GM21447 (cell line): ENCODE data around the gene SRBD1.

ENCODE experiments used
- ATAC-seq: cut with Tn5 transposase; IDR thresholded peaks from one replicate; pipeline ENCODE4 v1.9.1; 2021; ENCODE audit not compliant: unreplicated experiment

The SRBD1 gene

DNA sequence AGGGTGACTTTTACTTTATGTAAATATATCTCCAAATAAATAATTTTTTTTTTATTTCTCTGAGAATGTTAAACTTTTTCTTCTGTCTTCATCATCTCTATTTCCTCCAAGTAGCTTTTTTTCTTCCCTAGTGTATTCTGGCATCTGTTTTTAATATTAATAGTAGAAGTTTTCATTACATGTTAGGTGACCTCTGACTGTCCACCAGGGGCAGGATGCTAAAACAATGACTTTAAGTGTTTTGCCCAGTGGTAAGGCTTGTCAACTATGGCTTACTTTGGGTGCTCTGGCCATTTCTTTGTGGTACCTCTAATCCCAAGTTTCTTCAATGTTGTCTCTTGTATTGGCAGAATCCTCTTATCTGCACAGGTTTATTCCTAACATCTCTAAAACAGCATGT lies 127.1 kb downstream of the SRBD1 start:
- no peak for ATAC-seq

DNA sequence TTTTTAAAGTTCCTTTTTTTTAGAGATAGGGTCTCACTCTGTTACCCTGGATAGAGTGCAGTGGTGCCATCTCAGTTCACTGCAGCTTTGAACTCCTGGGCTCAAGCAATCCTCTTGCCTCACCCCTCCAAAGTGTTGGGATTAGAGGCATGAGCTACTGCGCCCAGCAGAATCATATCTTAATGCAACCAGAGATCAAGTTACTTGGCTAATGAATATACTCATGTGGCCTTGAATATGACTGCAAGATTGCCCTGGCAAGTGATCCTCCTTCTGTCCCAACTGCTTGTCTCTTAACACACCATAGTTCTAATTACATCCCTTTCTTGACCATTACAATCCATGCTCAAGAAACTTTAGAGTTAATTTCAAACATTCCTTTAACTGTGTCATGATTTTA lies 133.5 kb downstream of the SRBD1 start:
- ATAC-seq = no peak

DNA sequence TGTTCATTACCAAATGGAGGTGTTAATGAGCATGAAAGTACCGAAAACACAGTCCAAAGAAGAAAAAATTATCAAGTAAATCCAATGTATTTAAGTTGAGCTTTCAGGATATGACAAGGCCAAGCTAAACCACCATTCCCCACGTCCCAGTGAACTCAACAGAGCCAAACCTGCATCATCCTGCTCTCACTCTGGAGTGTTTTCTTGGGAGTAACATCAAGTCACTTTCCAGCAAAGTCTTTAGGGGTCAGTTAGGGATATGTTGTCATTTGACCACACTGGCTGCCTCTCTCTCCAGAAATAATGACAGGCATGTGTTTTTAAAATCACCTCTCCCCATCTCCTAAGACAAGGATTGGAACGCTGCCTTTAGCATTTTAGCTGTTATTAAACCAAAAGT lies 140.5 kb downstream of the SRBD1 start:
- no peak for ATAC-seq

DNA sequence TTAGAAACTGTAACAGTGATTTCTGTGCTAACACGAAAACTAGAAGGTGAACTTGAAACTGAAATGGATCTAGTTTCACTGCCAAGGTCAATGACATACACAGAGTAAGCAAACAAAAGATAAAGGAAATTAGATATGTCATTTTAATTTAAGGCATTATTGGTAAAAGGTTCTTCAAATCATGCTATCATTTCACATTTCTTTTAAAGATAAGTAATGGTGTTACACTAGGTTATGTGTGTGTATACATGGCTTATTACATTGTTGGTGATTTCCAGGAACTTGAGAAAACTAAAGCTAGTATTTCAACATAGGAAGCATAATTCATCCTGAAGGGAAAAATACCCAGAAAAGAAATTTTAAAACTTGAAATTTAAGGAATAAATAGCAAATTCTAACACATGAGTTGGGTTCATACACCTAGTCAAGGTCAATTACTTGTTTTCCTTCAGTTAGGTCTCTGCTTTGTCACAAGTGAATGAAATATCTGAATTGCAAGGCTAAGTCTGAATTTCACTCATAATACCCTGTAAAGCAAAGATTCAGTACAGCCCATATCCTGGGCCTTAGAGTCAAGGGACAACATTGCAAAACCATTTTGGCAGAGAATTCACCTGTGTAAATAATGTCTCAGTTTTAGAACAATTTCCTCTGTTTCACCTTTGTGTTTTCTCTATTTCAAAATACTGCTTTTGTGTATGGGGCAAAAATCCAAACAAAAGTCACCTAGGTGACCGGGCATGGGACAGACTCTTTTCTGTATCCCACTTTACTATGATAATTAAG lies 141.6 kb downstream of the SRBD1 start:
- ATAC-seq = no peak

DNA sequence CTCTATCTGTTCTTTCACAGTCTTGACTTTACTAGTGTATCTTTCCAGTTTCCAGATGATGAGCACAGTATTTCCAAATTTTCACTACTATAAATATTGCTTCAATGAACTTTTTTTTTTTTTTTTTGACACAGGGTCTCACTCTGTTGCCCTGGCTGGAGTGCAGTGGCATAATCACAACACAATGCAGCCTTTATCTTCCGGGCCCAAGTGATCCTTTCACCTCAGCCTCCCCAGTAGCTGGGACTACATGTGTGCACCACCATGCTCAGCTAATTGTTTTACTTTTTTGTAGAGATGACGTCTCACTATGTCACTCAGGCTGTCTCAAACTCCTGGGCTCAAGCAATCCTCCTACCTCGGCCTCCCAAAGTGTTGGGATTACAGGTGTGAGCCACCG lies 142.8 kb downstream of the SRBD1 start:
- no peak for ATAC-seq

DNA sequence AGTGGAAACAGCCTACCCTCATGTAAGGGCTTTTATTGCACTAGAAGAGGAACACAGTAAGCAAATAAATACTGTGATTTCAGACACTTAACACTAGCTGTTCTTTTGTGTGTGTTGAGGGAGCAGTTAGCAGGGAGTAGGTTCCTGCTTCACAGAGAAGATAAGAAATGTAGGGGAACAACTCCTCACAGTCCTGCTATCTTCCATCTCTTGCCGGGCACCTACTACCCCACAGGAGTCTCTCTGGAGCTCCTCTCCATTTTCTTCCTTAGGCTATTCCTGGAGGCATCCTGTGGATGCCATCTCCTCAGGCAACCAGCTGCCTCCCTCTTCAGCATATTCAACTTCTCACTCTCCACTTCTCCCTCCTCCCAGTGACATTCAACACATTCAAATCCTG lies 145.0 kb downstream of the SRBD1 start:
- ATAC-seq = no peak

DNA sequence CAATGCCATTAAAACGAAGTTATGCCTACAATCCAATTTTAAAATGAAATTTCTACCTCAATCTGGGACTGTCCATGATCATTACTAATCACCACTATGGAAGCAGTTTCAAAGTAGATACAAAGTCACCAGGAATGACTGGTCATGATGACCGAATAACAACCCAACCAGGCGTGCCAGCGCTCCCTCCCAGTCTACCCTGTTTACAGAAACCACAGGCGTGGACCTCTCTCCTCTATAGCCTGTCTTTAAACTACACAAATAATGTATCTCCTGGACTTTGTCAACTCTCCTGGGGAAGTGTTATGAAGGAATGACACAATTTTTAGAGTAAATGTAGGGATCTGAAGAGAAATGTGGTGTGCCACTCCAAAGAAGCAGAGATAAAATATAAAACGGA lies 150.2 kb downstream of the SRBD1 start:
- ATAC-seq = no peak

DNA sequence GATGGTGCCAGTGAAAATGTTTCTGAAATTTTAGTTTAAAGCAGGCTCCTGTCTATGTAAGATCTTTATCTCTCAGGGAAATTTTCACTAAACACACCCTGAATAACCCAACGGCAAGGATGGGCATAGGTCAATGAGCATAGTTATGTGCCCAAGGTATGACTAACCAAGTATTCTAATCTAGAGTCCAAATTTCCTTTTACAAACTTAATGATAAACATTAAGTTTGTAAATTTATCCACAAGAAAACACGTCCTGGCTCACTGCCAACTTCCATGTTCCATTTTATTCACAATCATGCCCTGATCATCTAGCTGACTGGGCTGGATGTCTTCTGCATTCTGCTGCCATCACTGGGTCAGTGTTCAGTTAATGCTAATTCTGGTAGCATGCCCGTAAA lies 151.2 kb downstream of the SRBD1 start:
- no peak for ATAC-seq

DNA sequence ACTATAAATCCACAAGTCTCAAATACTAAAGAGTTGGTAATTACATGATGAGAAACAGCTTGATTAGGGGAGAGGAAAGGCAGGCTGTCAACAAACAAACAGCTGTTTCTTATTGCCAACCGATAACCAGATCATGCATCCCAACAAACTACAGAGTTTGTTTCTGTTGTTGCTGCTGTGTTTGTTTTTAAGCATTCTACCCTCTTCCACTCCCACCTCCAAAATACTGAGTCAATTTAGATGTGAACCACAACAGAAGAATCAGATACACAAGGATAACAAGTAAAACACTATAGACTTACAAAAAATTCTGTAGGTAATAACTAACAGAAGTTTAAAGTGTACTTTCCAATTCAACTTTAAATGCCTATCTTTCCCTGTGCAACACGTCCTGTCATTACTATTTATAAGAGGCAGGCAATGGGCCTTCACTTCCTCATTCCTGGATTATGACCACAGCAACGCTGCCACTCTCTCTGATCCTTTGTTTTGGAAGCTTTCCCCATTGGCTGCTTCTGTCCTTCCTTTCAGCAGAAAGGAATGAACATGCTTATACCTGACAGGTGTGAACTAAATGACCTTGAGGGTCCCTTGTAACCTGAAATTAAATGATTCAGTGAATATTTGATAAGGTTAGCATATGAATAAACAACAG lies 152.0 kb downstream of the SRBD1 start:
- no peak for ATAC-seq

DNA sequence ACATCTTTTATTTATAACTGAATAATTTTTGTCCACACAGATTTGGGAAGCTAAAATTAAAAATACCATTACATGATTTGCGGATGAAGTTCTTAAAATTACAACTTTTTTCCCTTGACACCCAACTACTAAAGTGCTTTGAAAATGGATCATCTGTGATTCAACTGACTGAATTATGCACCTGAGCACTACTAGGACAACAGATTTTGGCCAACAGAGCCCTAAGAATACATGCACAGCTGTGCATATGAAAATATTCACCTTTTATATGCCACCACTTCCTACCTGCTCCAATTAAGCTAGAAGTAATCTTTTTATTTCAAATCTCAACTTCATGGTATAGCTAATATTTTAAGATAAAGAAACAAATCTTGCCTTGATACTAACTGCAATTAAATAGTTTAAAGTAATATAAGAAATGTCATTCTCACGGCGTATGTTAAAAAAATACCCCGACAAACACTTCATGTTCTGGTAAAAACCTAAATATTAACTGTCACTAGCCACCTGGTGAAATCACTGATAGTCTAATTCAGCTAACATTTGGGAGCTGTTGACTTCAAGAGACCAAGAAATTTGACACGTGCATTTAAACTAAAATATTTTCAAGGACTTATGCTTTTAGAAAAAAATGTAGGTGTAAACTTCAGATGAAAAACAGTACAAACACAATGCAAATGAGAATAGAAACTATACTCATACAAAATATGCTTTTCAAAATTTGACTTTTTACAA lies 153.7 kb downstream of the SRBD1 start:
- no peak for ATAC-seq

DNA sequence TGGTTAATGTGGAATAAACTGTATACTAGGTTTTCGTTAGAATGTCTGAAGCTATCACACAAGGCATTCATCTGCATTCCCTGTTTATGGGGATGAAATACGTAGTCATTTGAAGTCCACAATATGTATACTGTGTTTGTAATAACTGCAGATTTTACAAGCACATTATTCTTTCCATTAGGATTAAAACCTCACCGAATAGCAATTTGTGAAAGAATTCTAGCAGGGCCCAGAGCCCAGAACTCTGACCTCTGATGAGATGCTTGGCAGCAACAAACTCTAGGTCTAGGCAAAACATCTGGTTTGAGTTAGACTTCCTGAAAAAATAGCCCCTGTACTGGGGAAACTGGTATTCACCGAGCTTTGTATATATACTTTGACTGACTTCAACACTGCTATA lies 158.2 kb downstream of the SRBD1 start:
- ATAC-seq = no peak

DNA sequence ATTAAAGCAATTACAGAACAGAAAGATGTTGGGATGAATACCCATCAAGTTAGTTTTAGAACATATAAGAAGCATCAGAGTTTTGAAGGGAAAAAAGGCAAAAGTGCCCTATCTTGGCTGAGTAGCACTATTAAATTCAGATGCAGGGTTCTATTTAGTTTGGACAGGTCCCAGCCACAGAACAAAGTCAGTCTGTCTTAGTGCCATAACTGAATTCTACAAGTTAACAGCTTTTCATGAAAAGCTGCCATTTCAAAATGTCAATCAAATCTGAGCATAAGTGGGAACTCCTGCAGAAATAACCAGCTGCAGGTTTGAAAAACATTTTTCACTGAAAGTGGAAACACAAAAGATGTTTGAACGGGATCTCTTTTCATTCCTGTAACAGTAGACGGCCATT lies 160.4 kb downstream of the SRBD1 start:
- no peak for ATAC-seq

DNA sequence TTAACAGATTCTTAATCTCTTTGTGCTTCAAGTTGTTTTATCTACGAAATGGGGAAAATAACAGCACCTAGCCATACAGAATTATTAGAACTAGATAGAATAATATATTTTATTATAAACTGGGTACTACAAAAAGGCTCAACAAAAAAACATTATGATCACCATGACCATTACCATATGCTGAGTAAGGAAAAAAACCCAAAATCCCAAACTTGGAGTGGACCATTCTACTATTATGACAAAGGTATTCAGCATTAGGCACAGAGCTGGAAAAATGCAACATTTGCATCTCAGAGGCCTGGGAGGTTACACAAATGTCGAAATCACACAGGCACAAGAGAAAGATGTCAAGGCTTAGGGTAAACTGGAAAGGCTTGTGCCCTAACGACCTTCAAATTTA lies 162.8 kb downstream of the SRBD1 start:
- no peak for ATAC-seq

DNA sequence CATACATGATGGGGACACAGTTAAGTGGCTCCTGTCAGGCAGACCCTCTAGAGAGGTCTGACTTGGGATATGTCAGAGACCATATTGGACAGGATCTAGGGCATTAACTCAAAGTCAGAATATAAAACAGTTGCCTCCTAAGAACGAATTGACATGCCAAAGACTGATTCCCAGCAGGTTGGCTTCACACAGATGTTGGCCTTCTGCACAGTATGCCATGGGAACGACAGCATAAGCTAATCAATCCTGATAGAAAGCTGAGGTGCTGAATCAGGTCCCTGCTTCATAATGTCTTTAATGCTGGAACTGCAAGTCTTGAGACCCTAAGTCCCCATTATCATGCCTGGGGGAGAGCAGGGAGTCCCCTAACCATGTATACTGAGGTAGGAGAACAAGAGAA lies 165.1 kb downstream of the SRBD1 start:
- ATAC-seq = no peak

DNA sequence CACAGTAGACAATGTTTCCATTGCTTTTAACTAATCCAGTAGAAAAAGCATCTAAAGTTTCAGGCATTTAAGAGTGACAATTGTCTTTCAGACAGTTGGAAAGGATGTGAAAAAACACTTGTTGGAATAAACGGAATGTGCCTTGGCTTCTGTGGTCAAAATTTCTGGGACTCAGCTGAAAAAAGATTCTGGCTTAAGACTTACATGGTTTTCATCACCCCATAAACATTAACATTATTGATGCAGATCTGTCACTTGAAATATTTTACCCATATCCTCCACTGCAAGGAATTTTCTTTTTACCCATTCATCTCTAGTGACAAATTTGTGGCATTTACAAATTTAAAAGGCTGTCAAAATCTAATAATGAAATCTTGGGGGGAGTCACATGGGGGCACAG lies 166.0 kb downstream of the SRBD1 start:
- ATAC-seq = no peak

DNA sequence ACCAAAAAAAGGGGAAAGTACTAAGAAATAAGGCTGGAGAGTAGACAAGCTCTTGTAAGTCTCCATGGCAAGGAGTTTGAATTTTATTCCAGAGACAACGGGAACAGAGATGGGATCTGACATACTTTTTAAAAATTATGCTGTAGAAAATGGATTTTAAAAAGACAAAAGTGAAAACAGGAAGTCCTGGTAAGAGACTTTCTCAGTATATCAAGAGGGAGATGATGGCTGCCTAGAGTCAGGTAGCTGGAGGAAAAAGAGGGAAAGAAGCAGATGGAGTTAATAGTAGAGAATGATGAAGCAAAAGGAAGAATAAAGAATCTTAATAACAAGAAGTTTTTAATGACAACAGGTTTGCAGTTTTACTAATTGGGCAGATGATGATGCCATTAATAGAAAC lies 168.1 kb downstream of the SRBD1 start:
- ATAC-seq = no peak

DNA sequence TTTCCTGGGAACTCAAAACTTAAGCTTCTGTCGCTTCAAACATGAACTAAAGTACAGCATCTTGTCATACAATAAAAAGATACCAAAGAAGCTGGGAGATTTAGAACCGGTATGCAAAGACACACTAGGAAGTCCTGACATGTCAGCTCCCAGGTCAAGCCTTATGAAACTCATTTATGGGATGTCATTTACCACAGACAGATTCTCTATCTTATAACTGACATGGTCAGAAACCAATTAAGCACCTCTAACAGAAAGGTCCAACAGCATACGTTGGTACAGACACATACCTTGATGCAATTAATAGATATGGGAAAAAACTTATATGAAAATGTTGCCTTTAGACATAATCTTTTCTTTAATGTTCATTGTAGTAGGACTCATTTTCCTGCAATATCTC lies 169.0 kb downstream of the SRBD1 start:
- ATAC-seq = no peak

DNA sequence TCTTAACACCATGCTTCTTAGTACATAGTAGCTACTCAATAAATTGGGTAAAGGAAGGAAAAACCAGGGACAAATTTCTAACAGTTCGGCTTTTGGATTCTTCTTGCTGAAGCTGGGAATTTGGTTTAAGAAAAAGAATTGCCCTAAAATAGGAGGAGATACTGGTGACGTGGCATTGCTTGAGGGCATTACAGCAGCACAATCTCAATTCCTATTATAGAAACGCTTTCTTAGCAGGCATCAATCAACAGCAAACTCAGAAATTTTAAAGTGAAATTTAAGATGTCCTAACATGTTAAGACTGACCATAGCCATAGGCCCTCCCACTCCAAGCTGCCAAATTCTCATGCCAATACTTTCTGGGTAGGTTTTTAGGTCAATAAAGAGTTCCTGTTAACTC lies 169.5 kb downstream of the SRBD1 start:
- no peak for ATAC-seq

DNA sequence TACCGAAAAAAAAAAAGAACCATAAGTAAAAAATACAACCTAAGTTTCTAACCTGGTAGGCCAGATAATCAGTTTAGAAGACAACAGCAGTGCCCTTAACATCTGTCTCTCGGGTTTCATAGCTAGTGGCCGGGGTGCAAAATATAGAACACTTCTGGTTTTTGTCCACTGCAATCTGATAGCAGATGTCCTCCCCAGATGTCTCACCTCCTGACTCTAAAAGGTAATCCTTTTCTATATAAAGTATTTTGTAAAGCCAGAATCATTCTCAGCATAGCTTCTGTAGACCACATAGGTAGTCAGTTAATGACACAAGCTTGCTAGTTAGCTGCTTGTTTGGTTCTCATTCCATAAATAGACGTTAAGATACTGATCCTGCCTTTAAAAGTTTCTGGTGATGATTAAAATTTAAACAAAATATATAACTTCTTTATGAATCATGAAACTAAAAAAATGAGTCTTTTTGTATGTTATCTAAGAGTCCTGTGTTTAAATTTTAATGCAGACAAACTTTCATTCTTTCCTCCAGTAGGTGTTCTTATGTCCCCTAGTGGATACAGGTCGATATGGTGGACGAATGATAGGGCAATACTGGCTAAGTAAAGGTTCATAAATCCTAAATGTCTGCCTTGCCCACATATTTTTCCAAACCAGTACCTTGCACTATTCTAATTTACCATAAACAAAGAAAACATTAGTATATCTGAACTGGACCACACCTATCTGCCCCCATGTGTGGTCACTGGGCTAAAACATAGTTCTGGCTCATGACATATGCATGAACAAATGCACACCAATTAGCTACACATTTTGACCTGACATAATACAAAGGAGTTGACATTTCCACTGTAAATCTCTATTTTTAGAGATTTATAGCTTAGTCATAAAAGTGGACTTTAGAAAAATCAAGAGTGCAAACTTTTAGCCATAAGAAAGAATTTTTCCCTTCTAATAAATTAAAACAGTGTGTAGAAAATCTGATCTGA lies 171.0 kb downstream of the SRBD1 start:
- ATAC-seq = peak; percentile 71

DNA sequence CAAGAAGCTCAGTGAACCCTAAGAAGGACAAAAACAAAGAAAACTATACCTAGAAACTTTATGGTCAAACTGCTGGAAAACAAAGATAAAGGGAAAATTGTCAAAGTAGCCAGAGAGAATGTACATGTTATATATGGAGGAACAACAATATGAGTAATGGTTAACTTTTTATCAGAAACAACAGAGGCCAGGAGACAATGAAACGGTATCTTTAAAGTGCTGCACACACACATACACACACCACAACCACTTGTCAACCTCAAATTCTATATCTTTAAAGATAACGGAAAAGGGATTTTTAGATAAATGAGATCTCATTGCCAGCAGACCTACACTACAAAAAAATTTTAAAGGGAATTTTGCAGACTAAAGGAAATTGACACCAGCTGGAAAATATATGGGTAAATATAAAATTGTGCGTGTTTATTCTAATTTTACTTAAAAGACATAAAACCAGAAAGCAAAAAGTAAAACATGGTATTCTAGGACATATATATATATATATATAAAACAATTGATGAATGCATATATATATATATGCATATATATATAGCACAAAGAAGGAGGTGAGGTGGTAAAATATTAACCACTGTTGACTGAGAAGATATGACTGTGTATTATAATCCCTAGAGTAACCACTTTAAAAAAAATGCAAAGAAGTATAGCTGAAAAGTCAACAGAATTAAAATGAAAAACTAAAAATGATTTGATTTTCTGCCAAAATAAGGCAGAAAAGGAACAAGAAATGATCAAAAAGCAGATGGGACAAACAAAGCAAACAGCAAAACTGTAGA lies 172.0 kb downstream of the SRBD1 start:
- ATAC-seq = no peak
